SK-N-SH (cell line): Measurements from ENCODE around the gene DCDC2. TPM values are rescaled to one million over a fixed set of nuclear protein-coding genes. Genes with fewer than 3 reads are reported as not detected.

ENCODE experiments used
- CTCF ChIA-PET: fragments of 300-600, 350-600 bp; formaldehyde crosslinking; extraction: SDS; loops from one replicate; lab custom pipeline; 2021; lab: Yijun Ruan, JAX
- POLR2A ChIA-PET: fragments of 350-600 bp; sonication (Branson Sonifier 250); formaldehyde crosslinking; extraction: SDS; loops from one replicate; lab custom pipeline; 2020; ENCODE audit warnings: antibody characterized with exemption, inconsistent platforms; lab: Yijun Ruan, JAX
- DNase-seq: peaks from one replicate; pipeline ENCODE4 v3.0.0; 2012
- H2AFZ ChIP-seq: fragments of 200-600 bp; sonication (generic); 2 replicates; pipeline ENCODE4 v1.8.1; 2016; ENCODE audit warnings: antibody characterized with exemption, mild to moderate bottlenecking, low read depth
- H3F3A ChIP-seq: fragments of 200-600 bp; sonication (generic); replicated peaks from 2 replicates; pipeline ENCODE3; 2016; ENCODE audit warnings: antibody characterized with exemption, mild to moderate bottlenecking; ENCODE audit not compliant: insufficient read depth
- H3K27ac ChIP-seq, 2 experiments: fragments of 200-500 bp in 1 of 2; fragments of 200-600 bp in 1 of 2; sonication (Bioruptor generic) in 1 of 2; sonication (generic), shearing (Covaris generic) in 1 of 2; 2 replicates each; pipeline versions ENCODE4 v1.5.1 to v1.6.1; 2014 to 2016; ENCODE audit warnings: low read depth in 2 of 2, inconsistent platforms in 1 of 2, low read length in 1 of 2, mild to moderate bottlenecking in 1 of 2, mixed read lengths in 1 of 2
- H3K27me3 ChIP-seq: fragments of 200-600 bp; sonication (generic), shearing (Covaris generic); 2 replicates; pipeline ENCODE4 v1.6.1; 2016; ENCODE audit warnings: mixed run types; ENCODE audit not compliant: insufficient read depth
- H3K36me3 ChIP-seq, 2 experiments: fragments of 200-500 bp in 1 of 2; fragments of 200-600 bp in 1 of 2; sonication (Bioruptor generic) in 1 of 2; sonication (generic) in 1 of 2; replicated peaks in 1 of 2; 2 replicates each; pipeline versions ENCODE3 to v1.5.1; 2014 to 2016; ENCODE audit warnings: low read length in 1 of 2, mild to moderate bottlenecking in 1 of 2; ENCODE audit not compliant: insufficient read depth in 2 of 2, control insufficient read depth in 1 of 2
- H3K4me1 ChIP-seq, 2 experiments: fragments of 200-500 bp in 1 of 2; fragments of 200-600 bp in 1 of 2; sonication (Bioruptor generic) in 1 of 2; sonication (generic), shearing (Covaris generic) in 1 of 2; 2 replicates each; pipeline versions ENCODE4 v1.5.1 to v1.6.1; 2014 to 2016; ENCODE audit warnings: low read depth in 1 of 2, low read length in 1 of 2, mixed run types in 1 of 2; ENCODE audit not compliant: insufficient read depth in 2 of 2, control insufficient read depth in 1 of 2
- H3K4me2 ChIP-seq: fragments of 200-600 bp; sonication (generic), shearing (Covaris generic); 2 replicates; pipeline ENCODE4 v1.6.1; 2017; ENCODE audit warnings: mixed run types
- H3K4me3 ChIP-seq, 2 experiments: fragments of 200-500 bp in 1 of 2; fragments of 200-600 bp in 1 of 2; sonication (Bioruptor generic) in 1 of 2; sonication (generic), shearing (Covaris generic) in 1 of 2; 2 replicates each; pipeline versions ENCODE4 v1.5.1 to v1.8.1; 2014 to 2016; ENCODE audit warnings: low read depth in 2 of 2, inconsistent platforms in 1 of 2, low read length in 1 of 2, mild to moderate bottlenecking in 1 of 2, mixed read lengths in 1 of 2, moderate library complexity in 1 of 2
- H3K79me2 ChIP-seq: fragments of 200-600 bp; sonication (generic); 2 replicates; pipeline ENCODE4 v1.8.1; 2017; ENCODE audit warnings: mild to moderate bottlenecking; ENCODE audit not compliant: insufficient read depth
- H3K9ac ChIP-seq: fragments of 200-600 bp; sonication (generic); 2 replicates; pipeline ENCODE4 v1.6.1; 2017; ENCODE audit warnings: mixed run types
- H3K9me2 ChIP-seq: fragments of 200-600 bp; sonication (generic); 2 replicates; pipeline ENCODE4 v1.6.1; 2017; ENCODE audit warnings: mixed run types
- H3K9me3 ChIP-seq: fragments of 200-600 bp; sonication (generic); 2 replicates; pipeline ENCODE4 v1.6.1; 2017; ENCODE audit warnings: mixed run types, mild to moderate bottlenecking, moderate library complexity
- H4K20me1 ChIP-seq: fragments of 200-600 bp; sonication (generic); 2 replicates; pipeline ENCODE4 v1.6.1; 2017; ENCODE audit warnings: mild to moderate bottlenecking, mixed run types; ENCODE audit not compliant: insufficient read depth
- FOSL2 ChIP-seq: IDR thresholded peaks from 2 replicates; pipeline ENCODE4 v1.4.0; 2012; ENCODE audit warnings: low read depth, mild to moderate bottlenecking, moderate library complexity, borderline replicate concordance
- FOXJ3 ChIP-seq: sonication (generic); formaldehyde crosslinking; IDR thresholded peaks from 2 replicates; pipeline ENCODE4 v1.5.1; 2020; ENCODE audit warnings: mild to moderate bottlenecking, missing genetic modification reagents
- FOXM1 ChIP-seq: IDR thresholded peaks from 2 replicates; pipeline ENCODE4 v1.4.0; 2012; ENCODE audit warnings: low read depth, mild to moderate bottlenecking
- GATA2 ChIP-seq: sonication (generic); formaldehyde crosslinking; IDR thresholded peaks from 2 replicates; pipeline ENCODE4 v1.5.0; 2020; ENCODE audit warnings: mild to moderate bottlenecking, missing genetic modification reagents
- IRF3 ChIP-seq: fragments of 150-350 bp; IDR thresholded peaks from 2 replicates; pipeline ENCODE4 v1.6.1; 2016; ENCODE audit warnings: mild to moderate bottlenecking, low read depth, low read length
- MEF2A ChIP-seq: IDR thresholded peaks from 2 replicates; pipeline ENCODE4 v1.4.0; 2012; ENCODE audit warnings: low read depth, borderline replicate concordance
- MXI1 ChIP-seq: IDR thresholded peaks from 2 replicates; pipeline ENCODE4 v1.6.1; 2012; ENCODE audit warnings: mild to moderate bottlenecking, low read depth, low read length, improper control_type of control experiment
- NRF1 ChIP-seq: IDR thresholded peaks from 2 replicates; pipeline ENCODE4 v1.6.1; 2012; ENCODE audit warnings: low read depth, mild to moderate bottlenecking, low read length
- RAD21 ChIP-seq: IDR thresholded peaks from 2 replicates; pipeline ENCODE4 v1.6.1; 2012; ENCODE audit warnings: mild to moderate bottlenecking, low read length
- RXRA ChIP-seq: IDR thresholded peaks from 2 replicates; pipeline ENCODE4 v1.4.0; 2012; ENCODE audit warnings: low read depth, mild to moderate bottlenecking, borderline replicate concordance
- TAF1 ChIP-seq: IDR thresholded peaks from 2 replicates; pipeline ENCODE4 v1.6.1; 2012; ENCODE audit warnings: low read depth, mild to moderate bottlenecking, low read length, moderate library complexity, borderline replicate concordance
- TCF12 ChIP-seq: IDR thresholded peaks from 2 replicates; pipeline ENCODE4 v1.4.0; 2012
- TEAD4 ChIP-seq: IDR thresholded peaks from 2 replicates; pipeline ENCODE4 v1.4.0; 2012; ENCODE audit warnings: mild to moderate bottlenecking, borderline replicate concordance; ENCODE audit not compliant: insufficient read depth
- WGBS: methylation state at CpG from one replicate; pipeline ENCODE4 v1.1.6; 2017; ENCODE audit warnings: low lambda C conversion rate; 5-methylcytosine and 5-hydroxymethylcytosine counted together
- polyA plus RNA-seq, 3 experiments: library from polyadenylated mRNA; depleted of rRNA; stranded (reverse); fragments of >200 nt; gene quantifications; 2 replicates each; pipeline ENCODE4 v1.2.3, GENCODE V29; 2012
- TF ChIP-seq, protein P1 (sequence below): IDR thresholded peaks from 2 replicates; pipeline ENCODE4 v1.6.1; 2012; ENCODE audit warnings: mild to moderate bottlenecking, low read depth, low read length, moderate library complexity
- TF ChIP-seq, protein P2 (sequence below): IDR thresholded peaks from 2 replicates; pipeline ENCODE4 v1.4.0; 2012; ENCODE audit warnings: low read depth, borderline replicate concordance
- TF ChIP-seq, protein P3 (sequence below): fragments of 200-600 bp; sonication (generic); IDR thresholded peaks from 2 replicates; pipeline ENCODE4 v1.6.1; 2017; ENCODE audit warnings: antibody characterized with exemption, mild to moderate bottlenecking, moderate library complexity
- TF ChIP-seq, protein P4 (sequence below): IDR thresholded peaks from 2 replicates; pipeline ENCODE4 v1.4.0; 2012; ENCODE audit warnings: low read depth, borderline replicate concordance
- TF ChIP-seq, protein P5 (sequence below): IDR thresholded peaks from 2 replicates; pipeline ENCODE4 v1.4.0; 2012; ENCODE audit warnings: low read depth

DCDC2 gene
- polyA plus RNA-seq, 1 of the 3 experiments (the other 2 are of a cell fraction), result not detected

GRCh38 chr6:24228123-24228522, 129.7 kb downstream of the DCDC2 start:
- Histone ChIP-seq H4K20me1 (no peaks in the 10 kb centered on the region), H3K9me2 (no peaks in the 10 kb centered on the region), H3K9ac (no peak overlapping the region), H3K9me3 (no peaks in the 10 kb centered on the region), H3K4me3 (no peak overlapping the region), H3K4me2 (no peak overlapping the region), H3F3A (no peaks in the 10 kb centered on the region), H3K27me3 (no peaks in the 10 kb centered on the region), H3K4me1 (peaks cover 5 to 10% of the 10 kb centered on the region in 2 experiments; a peak in 2 of 4 replicates), H2AFZ (no peak overlapping the region), H3K27ac (no peak overlapping the region), H3K36me3 (no peaks in the 10 kb centered on the region), H3K79me2 (no peaks in the 10 kb centered on the region)
- no peak for DNase-seq
- 33% methylated on average over 2 of the region's 2 CpGs for WGBS
- ChIA-PET POLR2A (no interaction called here), CTCF (interaction anchor here (0.7 to 0.9 kb wide), 2 partner anchors 15 to 23 kb away, joined by 3 read pairs; no protein-coding TSS in a partner anchor)
- no peak for TF ChIP-seq TAF1
- TF ChIP-seq IRF3, result no peak
- no peak for TF ChIP-seq FOXM1
- TF ChIP-seq GATA2, result no peak
- no peak for TF ChIP-seq FOXJ3 (CRISPR knock-in tag)
- TF ChIP-seq RAD21, result no peak

DNA sequence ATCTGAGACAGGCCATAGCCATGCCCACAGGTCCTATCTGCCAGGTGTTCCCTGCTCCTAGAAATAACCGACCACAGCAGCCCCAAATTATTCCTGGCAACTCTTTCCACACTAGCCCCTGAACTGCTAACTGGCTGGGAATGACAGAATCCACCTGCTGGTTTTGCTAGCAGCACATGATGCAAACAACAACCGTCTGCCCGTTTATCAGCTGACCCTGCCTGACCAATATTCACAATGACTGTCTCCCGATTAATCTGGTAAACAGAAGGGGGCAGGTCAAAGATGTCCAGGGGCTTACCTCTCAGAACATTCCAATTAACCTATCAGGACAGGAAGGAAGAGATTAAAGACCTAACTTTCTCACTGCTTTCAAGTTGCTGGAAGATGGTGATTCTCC, 130.3 kb downstream of the DCDC2 start:
- CTCF ChIA-PET, result no interaction called here
- WGBS, result 25% methylated on average over 3 of the region's 4 CpGs
- POLR2A ChIA-PET, result no interaction called here
- Histone ChIP-seq H2AFZ (no peak overlapping the region), H3K79me2 (no peaks in the 10 kb centered on the region), H3K4me3 (no peak overlapping the region), H3K27me3 (no peaks in the 10 kb centered on the region), H3K36me3 (no peaks in the 10 kb centered on the region), H3F3A (no peaks in the 10 kb centered on the region), H4K20me1 (no peaks in the 10 kb centered on the region), H3K9me3 (no peaks in the 10 kb centered on the region), H3K4me1 (peaks cover 5 to 10% of the 10 kb centered on the region in 2 experiments; a peak in 2 of 4 replicates), H3K9me2 (no peaks in the 10 kb centered on the region), H3K4me2 (no peak overlapping the region), H3K27ac (no peak overlapping the region), H3K9ac (no peak overlapping the region)
- no peak for DNase-seq
- TF ChIP-seq, protein P1, sequence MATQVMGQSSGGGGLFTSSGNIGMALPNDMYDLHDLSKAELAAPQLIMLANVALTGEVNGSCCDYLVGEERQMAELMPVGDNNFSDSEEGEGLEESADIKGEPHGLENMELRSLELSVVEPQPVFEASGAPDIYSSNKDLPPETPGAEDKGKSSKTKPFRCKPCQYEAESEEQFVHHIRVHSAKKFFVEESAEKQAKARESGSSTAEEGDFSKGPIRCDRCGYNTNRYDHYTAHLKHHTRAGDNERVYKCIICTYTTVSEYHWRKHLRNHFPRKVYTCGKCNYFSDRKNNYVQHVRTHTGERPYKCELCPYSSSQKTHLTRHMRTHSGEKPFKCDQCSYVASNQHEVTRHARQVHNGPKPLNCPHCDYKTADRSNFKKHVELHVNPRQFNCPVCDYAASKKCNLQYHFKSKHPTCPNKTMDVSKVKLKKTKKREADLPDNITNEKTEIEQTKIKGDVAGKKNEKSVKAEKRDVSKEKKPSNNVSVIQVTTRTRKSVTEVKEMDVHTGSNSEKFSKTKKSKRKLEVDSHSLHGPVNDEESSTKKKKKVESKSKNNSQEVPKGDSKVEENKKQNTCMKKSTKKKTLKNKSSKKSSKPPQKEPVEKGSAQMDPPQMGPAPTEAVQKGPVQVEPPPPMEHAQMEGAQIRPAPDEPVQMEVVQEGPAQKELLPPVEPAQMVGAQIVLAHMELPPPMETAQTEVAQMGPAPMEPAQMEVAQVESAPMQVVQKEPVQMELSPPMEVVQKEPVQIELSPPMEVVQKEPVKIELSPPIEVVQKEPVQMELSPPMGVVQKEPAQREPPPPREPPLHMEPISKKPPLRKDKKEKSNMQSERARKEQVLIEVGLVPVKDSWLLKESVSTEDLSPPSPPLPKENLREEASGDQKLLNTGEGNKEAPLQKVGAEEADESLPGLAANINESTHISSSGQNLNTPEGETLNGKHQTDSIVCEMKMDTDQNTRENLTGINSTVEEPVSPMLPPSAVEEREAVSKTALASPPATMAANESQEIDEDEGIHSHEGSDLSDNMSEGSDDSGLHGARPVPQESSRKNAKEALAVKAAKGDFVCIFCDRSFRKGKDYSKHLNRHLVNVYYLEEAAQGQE, result no peak
- TF ChIP-seq GATA2 (no peak), FOSL2 (no peak), NRF1 (no peak), MXI1 (no peak), TCF12 (no peak), MEF2A (no peak), TEAD4 (no peak), RXRA (no peak), RAD21 (no peak), FOXJ3 (CRISPR knock-in tag) (no peak)
- TF ChIP-seq, protein P2, sequence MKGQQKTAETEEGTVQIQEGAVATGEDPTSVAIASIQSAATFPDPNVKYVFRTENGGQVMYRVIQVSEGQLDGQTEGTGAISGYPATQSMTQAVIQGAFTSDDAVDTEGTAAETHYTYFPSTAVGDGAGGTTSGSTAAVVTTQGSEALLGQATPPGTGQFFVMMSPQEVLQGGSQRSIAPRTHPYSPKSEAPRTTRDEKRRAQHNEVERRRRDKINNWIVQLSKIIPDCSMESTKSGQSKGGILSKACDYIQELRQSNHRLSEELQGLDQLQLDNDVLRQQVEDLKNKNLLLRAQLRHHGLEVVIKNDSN, result no peak
- TF ChIP-seq, protein P3, sequence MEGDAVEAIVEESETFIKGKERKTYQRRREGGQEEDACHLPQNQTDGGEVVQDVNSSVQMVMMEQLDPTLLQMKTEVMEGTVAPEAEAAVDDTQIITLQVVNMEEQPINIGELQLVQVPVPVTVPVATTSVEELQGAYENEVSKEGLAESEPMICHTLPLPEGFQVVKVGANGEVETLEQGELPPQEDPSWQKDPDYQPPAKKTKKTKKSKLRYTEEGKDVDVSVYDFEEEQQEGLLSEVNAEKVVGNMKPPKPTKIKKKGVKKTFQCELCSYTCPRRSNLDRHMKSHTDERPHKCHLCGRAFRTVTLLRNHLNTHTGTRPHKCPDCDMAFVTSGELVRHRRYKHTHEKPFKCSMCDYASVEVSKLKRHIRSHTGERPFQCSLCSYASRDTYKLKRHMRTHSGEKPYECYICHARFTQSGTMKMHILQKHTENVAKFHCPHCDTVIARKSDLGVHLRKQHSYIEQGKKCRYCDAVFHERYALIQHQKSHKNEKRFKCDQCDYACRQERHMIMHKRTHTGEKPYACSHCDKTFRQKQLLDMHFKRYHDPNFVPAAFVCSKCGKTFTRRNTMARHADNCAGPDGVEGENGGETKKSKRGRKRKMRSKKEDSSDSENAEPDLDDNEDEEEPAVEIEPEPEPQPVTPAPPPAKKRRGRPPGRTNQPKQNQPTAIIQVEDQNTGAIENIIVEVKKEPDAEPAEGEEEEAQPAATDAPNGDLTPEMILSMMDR, result no peak
- TF ChIP-seq, protein P4, sequence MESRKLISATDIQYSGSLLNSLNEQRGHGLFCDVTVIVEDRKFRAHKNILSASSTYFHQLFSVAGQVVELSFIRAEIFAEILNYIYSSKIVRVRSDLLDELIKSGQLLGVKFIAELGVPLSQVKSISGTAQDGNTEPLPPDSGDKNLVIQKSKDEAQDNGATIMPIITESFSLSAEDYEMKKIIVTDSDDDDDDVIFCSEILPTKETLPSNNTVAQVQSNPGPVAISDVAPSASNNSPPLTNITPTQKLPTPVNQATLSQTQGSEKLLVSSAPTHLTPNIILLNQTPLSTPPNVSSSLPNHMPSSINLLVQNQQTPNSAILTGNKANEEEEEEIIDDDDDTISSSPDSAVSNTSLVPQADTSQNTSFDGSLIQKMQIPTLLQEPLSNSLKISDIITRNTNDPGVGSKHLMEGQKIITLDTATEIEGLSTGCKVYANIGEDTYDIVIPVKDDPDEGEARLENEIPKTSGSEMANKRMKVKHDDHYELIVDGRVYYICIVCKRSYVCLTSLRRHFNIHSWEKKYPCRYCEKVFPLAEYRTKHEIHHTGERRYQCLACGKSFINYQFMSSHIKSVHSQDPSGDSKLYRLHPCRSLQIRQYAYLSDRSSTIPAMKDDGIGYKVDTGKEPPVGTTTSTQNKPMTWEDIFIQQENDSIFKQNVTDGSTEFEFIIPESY, result no peak
- TF ChIP-seq, protein P5, sequence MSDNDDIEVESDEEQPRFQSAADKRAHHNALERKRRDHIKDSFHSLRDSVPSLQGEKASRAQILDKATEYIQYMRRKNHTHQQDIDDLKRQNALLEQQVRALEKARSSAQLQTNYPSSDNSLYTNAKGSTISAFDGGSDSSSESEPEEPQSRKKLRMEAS, result no peak
